D721Med (cell line): ENCODE measurements around the gene SRPRB.

Experiments
- DNase-seq: peaks from one replicate; pipeline ENCODE4 v3.0.0; 2011; ENCODE audit warnings: low spot score; ENCODE audit not compliant: insufficient read length
- FAIRE-seq: peaks from 2 replicates; lab custom pipeline; 2011; peaks lifted over from hg19 to GRCh38; lab: Jason Lieb, UNC
- CTCF ChIP-seq: IDR thresholded peaks from 2 replicates; pipeline ENCODE4 v1.5.1; 2012; ENCODE audit warnings: mild to moderate bottlenecking, control low read depth; ENCODE audit not compliant: insufficient read depth; ENCODE audit errors: missing control alignments

SRPRB gene

DNA sequence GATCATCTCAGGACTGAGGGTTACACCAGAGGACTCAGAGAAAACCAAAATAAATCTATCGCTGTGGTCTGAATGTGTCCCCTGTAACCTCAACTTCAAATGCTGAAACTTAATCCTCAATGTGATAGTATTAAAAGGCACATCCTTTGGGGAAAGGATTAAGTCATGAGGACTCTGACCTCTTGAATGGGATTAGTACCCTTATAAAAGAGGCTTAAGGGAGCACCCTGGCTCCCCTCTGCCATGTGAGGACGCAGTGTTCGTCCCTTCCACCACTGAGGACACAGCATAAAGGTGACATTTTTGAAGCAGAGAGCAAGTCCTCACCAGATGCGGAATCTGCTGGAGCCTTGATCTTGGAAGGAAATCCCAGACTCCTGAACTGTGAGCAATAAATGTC, 39.5 kb downstream of the SRPRB start:
- TF ChIP-seq CTCF, result no peak
- DNase-seq (no peak), FAIRE-seq (no peak)

GRCh38 chr3:133849346-133849745, 43.7 kb downstream of the SRPRB start:
- no peak for FAIRE-seq
- TF ChIP-seq CTCF, result no peak
- DNase-seq, result no peak

DNA sequence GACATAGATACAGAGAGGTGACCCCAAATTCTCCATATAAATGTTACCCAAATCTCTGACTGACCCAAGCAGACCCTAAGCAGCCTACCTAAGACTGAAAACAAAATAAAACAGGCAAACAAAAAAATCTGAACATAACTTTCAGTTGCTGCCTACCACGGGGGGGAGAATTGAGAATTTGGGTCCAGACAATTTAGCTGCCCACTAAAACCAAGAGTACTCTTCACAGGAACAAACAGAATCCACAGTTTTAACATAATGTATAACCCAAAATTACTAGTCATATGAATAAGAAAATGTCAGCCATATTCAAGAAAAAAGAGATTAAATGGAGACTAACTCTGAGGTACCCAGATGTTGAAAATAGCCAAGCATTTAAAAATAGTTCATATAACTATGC, 44.4 kb downstream of the SRPRB start:
- no peak for FAIRE-seq

DNA sequence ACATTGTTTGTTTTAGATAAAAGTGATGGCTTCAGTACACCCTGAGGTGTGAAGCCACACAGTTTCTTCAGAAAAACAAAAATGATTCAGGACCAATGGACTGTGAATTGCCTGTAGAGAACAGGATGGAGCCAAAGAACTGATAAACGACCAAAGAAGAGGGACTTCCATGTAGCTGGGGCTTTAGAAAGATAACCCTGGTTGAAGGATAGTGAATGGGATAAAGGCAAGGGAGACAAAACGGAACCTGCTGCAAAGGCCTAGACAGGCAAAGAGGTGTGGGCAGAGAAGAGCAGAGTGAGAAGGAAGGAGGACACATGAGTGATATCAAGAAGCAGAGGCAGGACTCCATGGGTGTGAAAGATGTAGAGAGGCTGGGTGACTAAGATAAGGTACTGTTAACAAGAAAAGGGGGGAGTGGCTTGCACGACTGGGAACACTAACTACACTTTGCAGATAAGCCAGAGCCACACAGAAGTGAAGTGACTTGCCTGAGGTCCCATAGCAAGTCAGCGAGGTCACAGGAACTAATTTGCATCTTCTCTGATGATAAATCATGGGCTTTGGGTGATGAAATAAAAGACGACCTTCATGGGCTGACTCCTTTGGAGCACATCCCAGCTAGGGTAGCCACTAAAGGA, 45.8 kb downstream of the SRPRB start:
- FAIRE-seq, result no peak

More for the DNA sequence above, 44.4 kb downstream of the SRPRB start:
- TF ChIP-seq CTCF, result no peak
- DNase-seq, result no peak

DNA sequence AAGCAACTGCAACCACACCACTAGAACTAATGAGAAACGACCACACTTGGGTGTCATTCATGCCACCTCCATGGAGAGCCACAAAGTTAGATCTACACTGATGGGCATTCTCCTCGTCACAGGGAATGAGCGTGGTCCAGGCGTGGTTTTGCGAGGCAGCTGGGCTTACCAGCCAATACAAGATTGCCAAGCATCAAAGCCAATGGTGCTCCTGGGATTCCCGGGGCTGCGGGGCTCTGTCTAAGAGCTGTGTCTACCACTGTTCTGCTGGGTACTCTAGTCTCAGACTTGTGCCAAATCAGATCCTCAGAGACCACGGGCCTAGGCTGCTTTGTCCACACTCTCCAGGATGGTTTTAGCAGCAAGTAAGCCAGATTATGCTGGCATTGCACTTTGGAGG, 46.3 kb downstream of the SRPRB start:
- DNase-seq (no peak), FAIRE-seq (no peak)
- no peak for TF ChIP-seq CTCF

More for the DNA sequence above, 45.8 kb downstream of the SRPRB start:
- DNase-seq, result no peak
- no peak for TF ChIP-seq CTCF

DNA sequence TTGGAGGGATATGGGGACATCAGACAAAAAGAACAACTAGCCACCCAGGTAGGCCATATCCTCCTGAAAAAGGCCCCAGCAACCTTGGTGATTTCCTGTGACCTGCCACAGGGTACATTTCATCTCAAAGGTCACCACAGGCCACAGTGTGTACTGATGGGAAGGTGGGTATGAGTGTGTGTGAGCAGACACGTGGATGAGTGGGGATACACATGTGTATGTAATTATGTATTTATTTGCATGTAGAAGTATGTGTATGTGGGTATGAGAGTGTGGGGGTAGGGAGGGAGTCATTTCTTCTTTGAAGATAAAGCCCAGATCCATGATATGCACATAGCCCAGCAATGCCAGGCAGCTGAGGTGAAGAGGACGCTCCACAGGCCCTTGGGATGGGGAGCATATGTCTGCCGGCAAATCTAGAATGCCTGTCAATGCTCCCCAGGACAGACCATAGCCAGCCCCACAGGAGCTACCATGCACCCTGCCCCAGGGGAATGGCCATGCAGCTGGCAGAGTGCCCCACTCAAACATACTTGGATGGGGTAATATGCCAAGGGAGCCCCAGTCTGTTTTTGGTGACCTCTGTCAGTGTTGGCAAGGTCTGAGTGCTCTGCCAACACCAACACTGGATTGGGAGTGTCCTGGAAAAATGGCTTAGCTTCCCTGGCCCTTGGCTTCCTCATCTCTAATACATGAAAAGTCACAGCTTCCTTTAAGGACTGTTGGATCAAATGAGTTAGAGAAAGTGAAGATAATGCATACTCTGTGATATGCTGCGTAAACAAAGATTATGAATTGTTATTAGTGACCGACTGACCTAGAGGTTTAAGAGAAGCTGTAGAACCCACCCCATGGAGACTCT, 47.7 kb downstream of the SRPRB start:
- no peak for FAIRE-seq
- TF ChIP-seq CTCF, result no peak
- DNase-seq, result no peak

- no peak for DNase-seq
- TF ChIP-seq CTCF, result no peak
- no peak for FAIRE-seq
Measured at GRCh38 chr3:133853925-133854227, 48.3 kb downstream of the SRPRB start.
